Tibial nerve (tissue), 3 donors: Measurements from ENCODE around the gene SLC66A2.

ENCODE experiments used
- POLR2A ChIP-seq, 2 donors: fragments of 450-650 bp; IDR thresholded peaks; one replicate each; pipeline ENCODE4 v1.6.1; 2017; ENCODE audit warnings: antibody characterized with exemption in 2 of 2, mild to moderate bottlenecking in 2 of 2, moderate library complexity in 2 of 2
- TF ChIP-seq, protein P1 (sequence below), 5 experiments: fragments of 200-600 bp in 3 of 5; fragments of 450-650 bp in 2 of 5; sonication (generic) in 3 of 5; IDR thresholded peaks; one replicate each; pipeline ENCODE4 v1.5.1; 2016 to 2019; ENCODE audit warnings: antibody characterized with exemption in 5 of 5, mild to moderate bottlenecking in 3 of 5, moderate library complexity in 2 of 5

DNA sequence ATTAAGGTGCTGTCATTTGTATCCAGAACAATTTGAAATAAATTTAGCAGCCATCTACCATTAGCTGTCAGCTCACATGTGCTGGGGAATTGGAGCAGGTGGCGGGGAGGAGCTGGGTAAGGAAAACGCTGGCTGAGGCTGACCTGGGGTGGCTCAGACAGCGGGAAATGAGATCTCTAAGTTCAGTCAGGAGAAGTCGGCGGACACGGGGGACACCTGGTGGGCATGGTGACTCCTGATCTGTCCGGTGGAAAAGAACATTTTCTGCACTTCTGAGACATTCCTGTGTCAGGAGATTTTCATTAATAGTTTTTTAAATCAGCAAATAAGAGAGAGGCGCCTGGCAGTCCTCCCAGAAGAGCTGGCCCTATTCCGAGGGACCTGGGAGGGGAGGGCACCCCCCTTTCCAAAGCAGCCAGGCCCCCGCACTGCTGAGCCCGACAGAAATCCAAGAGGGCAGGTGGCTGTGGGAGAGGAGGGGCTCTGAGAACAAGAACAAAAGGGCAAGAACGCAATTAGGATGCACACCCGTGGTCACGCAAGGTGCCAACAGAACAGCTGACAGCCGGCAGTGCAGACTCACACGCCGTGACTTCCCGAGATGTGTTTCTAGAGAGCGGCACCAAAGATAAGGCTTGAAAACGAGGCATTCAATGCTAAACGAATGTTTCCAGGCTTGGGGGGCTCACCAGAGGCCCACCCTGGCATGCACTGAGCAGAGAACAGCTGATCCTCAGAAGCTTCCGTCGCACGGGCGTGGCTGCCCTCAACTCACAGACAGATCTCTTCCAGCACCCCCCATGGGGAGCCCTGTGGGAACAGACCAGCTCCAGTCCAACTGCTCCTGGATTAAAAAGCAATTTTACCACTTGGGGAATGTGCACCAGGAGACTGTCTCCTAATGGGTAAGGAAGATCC lies 26.4 kb downstream of the SLC66A2 start:
- TF ChIP-seq, protein P1, sequence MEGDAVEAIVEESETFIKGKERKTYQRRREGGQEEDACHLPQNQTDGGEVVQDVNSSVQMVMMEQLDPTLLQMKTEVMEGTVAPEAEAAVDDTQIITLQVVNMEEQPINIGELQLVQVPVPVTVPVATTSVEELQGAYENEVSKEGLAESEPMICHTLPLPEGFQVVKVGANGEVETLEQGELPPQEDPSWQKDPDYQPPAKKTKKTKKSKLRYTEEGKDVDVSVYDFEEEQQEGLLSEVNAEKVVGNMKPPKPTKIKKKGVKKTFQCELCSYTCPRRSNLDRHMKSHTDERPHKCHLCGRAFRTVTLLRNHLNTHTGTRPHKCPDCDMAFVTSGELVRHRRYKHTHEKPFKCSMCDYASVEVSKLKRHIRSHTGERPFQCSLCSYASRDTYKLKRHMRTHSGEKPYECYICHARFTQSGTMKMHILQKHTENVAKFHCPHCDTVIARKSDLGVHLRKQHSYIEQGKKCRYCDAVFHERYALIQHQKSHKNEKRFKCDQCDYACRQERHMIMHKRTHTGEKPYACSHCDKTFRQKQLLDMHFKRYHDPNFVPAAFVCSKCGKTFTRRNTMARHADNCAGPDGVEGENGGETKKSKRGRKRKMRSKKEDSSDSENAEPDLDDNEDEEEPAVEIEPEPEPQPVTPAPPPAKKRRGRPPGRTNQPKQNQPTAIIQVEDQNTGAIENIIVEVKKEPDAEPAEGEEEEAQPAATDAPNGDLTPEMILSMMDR (IDR thresholded peaks at IDR 0.05): no peak
- TF ChIP-seq POLR2A (IDR thresholded peaks at IDR 0.05): no peak
